Nephron progenitor cell (in vitro differentiated cells): Measurements from ENCODE around the gene PRELP.

Experiments
- DNase-seq: peaks from one replicate; pipeline ENCODE4 v3.0.0; 2021
- H3K27ac Mint-ChIP-seq: 2 replicates; pipeline ENCODE4 v1.8.0; 2021; ENCODE audit warnings: mild to moderate bottlenecking, moderate library complexity, mixed read lengths
- H3K27me3 Mint-ChIP-seq: 2 replicates; pipeline ENCODE4 v1.8.0; 2021; ENCODE audit warnings: mild to moderate bottlenecking, low read depth, mixed read lengths; ENCODE audit not compliant: poor library complexity
- H3K36me3 Mint-ChIP-seq: 2 replicates; pipeline ENCODE4 v1.8.0; 2021; ENCODE audit warnings: low read depth, mixed read lengths
- H3K4me1 Mint-ChIP-seq: 2 replicates; pipeline ENCODE4 v1.8.0; 2021; ENCODE audit warnings: mixed read lengths
- H3K4me3 Mint-ChIP-seq: 2 replicates; pipeline ENCODE4 v1.8.0; 2021; ENCODE audit warnings: mild to moderate bottlenecking, moderate library complexity, mixed read lengths
- H3K9me3 Mint-ChIP-seq: 2 replicates; pipeline ENCODE4 v1.8.0; 2021; ENCODE audit warnings: mild to moderate bottlenecking, moderate library complexity, mixed read lengths
- TF ChIP-seq, protein P1 (sequence below): fragments of 200-600 bp; sonication (generic); IDR thresholded peaks from 2 replicates; pipeline ENCODE4 v1.5.0; 2021; ENCODE audit warnings: antibody characterized with exemption

The PRELP gene

GRCh38 chr1:203462878-203463277 is 12.7 kb upstream of the PRELP start:
- Mint-ChIP-seq H3K4me1 (peaks cover 50% of the 10 kb centered on the region), H3K27me3 (peaks cover 21% of the 10 kb centered on the region), H3K9me3 (peaks cover 11% of the 10 kb centered on the region), H3K4me3 (no peak overlapping the region), H3K27ac (no peak overlapping the region), H3K36me3 (no peaks in the 10 kb centered on the region)
- DNase-seq: no peak
- TF ChIP-seq, protein P1, sequence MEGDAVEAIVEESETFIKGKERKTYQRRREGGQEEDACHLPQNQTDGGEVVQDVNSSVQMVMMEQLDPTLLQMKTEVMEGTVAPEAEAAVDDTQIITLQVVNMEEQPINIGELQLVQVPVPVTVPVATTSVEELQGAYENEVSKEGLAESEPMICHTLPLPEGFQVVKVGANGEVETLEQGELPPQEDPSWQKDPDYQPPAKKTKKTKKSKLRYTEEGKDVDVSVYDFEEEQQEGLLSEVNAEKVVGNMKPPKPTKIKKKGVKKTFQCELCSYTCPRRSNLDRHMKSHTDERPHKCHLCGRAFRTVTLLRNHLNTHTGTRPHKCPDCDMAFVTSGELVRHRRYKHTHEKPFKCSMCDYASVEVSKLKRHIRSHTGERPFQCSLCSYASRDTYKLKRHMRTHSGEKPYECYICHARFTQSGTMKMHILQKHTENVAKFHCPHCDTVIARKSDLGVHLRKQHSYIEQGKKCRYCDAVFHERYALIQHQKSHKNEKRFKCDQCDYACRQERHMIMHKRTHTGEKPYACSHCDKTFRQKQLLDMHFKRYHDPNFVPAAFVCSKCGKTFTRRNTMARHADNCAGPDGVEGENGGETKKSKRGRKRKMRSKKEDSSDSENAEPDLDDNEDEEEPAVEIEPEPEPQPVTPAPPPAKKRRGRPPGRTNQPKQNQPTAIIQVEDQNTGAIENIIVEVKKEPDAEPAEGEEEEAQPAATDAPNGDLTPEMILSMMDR: no peak

- no peaks in the 10 kb centered on the region for H3K36me3 Mint-ChIP-seq
- DNase-seq: no peak
- H3K9me3 Mint-ChIP-seq: peaks cover 4% of the 10 kb centered on the region
- TF ChIP-seq, protein P1: no peak
- peaks cover 50% of the 10 kb centered on the region for H3K4me1 Mint-ChIP-seq
- H3K27me3 Mint-ChIP-seq: peaks cover 25% of the 10 kb centered on the region
- no peak overlapping the region for H3K4me3 Mint-ChIP-seq
- H3K27ac Mint-ChIP-seq: peak overlapping the region; percentile 24
Measured at GRCh38 chr1:203463469-203464062, 12.0 kb upstream of the PRELP start.

GRCh38 chr1:203464226-203464625 is 11.4 kb upstream of the PRELP start:
- no peak overlapping the region for H3K27ac Mint-ChIP-seq
- peaks cover 50% of the 10 kb centered on the region for H3K4me1 Mint-ChIP-seq
- no peaks in the 10 kb centered on the region for H3K36me3 Mint-ChIP-seq
- TF ChIP-seq, protein P1: no peak
- H3K4me3 Mint-ChIP-seq: no peak overlapping the region
- H3K27me3 Mint-ChIP-seq: peaks cover 26% of the 10 kb centered on the region
- DNase-seq: no peak
- no peaks in the 10 kb centered on the region for H3K9me3 Mint-ChIP-seq

DNA sequence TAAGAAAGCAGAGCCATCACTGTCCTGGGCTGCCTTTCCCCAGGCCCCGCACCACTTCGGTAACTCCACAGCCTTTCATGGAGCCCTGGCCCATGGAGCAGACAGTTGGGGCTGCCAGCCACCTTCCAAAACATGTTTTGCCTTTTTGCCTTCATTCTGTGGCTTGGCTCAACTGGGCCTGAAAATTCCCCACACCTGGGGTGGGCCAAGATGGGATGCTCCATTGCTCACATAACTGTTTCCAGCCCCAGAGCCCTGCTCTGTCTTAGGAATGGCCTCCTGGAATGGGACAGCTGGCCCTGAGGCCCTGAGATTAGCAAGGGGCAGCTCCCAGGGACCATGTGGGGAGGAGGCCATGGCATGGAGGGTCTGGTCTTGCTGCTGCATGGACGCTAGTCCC is 10.9 kb upstream of the PRELP start:
- Mint-ChIP-seq H3K27ac (no peak overlapping the region), H3K9me3 (no peaks in the 10 kb centered on the region), H3K4me3 (no peak overlapping the region), H3K27me3 (peaks cover 24% of the 10 kb centered on the region), H3K4me1 (peaks cover 52% of the 10 kb centered on the region), H3K36me3 (no peaks in the 10 kb centered on the region)
- DNase-seq: no peak
- TF ChIP-seq, protein P1: no peak

GRCh38 chr1:203465146-203465798 is 10.3 kb upstream of the PRELP start:
- no peak overlapping the region for H3K27ac Mint-ChIP-seq

More at GRCh38 chr1:203465146-203465798, 10.3 kb upstream of the PRELP start:
- peaks cover 58% of the 10 kb centered on the region for H3K4me1 Mint-ChIP-seq
- TF ChIP-seq, protein P1: no peak
- H3K4me3 Mint-ChIP-seq: no peak overlapping the region
- DNase-seq: no peak
- no peaks in the 10 kb centered on the region for H3K9me3 Mint-ChIP-seq
- no peaks in the 10 kb centered on the region for H3K36me3 Mint-ChIP-seq
- H3K27me3 Mint-ChIP-seq: peaks cover 28% of the 10 kb centered on the region
